Endothelial cell of umbilical vein (primary cell): ENCODE data around the gene CHIT1. TPM values are rescaled to one million over a fixed set of nuclear protein-coding genes. Genes with fewer than 3 reads are reported as not detected.

Source experiments
- BruUV-seq: library from RNA; stranded (reverse); fragments of 400-500 nt; replicated peaks from 2 replicates; lab custom pipeline; 2021; lab: Mats Ljungman, UMichigan
- CTCF ChIA-PET: fragments of 300-600, 350-600 bp; sonication (Branson Sonifier 250); formaldehyde crosslinking; loops from one replicate; lab custom pipeline; 2021; ENCODE audit warnings: antibody characterized with exemption, inconsistent platforms; lab: Charles Lee
- POLR2A ChIA-PET: fragments of 300-600, 350-600 bp; sonication (Branson Sonifier 250); formaldehyde crosslinking; loops from one replicate; lab custom pipeline; 2021; ENCODE audit warnings: antibody characterized with exemption, inconsistent platforms; lab: Charles Lee
- DNase-seq: peaks from one replicate; pipeline ENCODE4 v3.0.0-alpha.2; 2011; ENCODE audit warnings: low read depth, low spot score
- FAIRE-seq: peaks from 2 replicates; lab custom pipeline; 2011; peaks lifted over from hg19 to GRCh38; lab: Jason Lieb, UNC
- H2AFZ ChIP-seq: 2 replicates; pipeline ENCODE4 v1.6.0; 2012; ENCODE audit warnings: low read depth, low read length, control low read depth, inconsistent platforms
- H3K27ac ChIP-seq: 2 replicates; pipeline ENCODE4 v1.5.1; 2011; ENCODE audit warnings: low read depth, mild to moderate bottlenecking, control low read depth, low read length, moderate library complexity; ENCODE audit not compliant: insufficient read depth
- H3K27me3 ChIP-seq, 2 experiments: 2 replicates each; pipeline versions ENCODE4 v1.6.0 to v1.6.1; 2011; ENCODE audit warnings: low read length in 2 of 2, mixed read lengths in 1 of 2; ENCODE audit not compliant: control insufficient read depth in 2 of 2, insufficient read depth in 2 of 2
- H3K36me3 ChIP-seq, 2 experiments: 2 replicates in 1 of 2; 3 replicates in 1 of 2; pipeline ENCODE4 v1.5.1; 2011; ENCODE audit warnings: low read length in 2 of 2, mild to moderate bottlenecking in 1 of 2, moderate library complexity in 1 of 2; ENCODE audit not compliant: control insufficient read depth in 2 of 2, insufficient read depth in 2 of 2; ENCODE audit errors: extremely low read depth in 1 of 2
- H3K4me1 ChIP-seq: 3 replicates; pipeline ENCODE4 v1.5.1; 2011; ENCODE audit warnings: mild to moderate bottlenecking, low read length; ENCODE audit not compliant: control insufficient read depth, insufficient read depth; ENCODE audit errors: extremely low read depth
- H3K4me2 ChIP-seq: 2 replicates; pipeline ENCODE4 v1.6.1; 2011; ENCODE audit warnings: low read length, control low read depth, mixed read lengths; ENCODE audit not compliant: insufficient read depth
- H3K4me3 ChIP-seq, 3 experiments: fragments of 200-600 bp in 1 of 3; sonication (generic), shearing (Covaris generic) in 1 of 3; replicated peaks in 1 of 3; 2 replicates each; pipeline ENCODE4 v1.5.1; 2011 to 2016; ENCODE audit warnings: control low read depth in 3 of 3, low read length in 3 of 3, mild to moderate bottlenecking in 2 of 3, inconsistent platforms in 1 of 3, low read depth in 1 of 3, moderate library complexity in 1 of 3; ENCODE audit not compliant: insufficient read depth in 1 of 3
- H3K79me2 ChIP-seq: 2 replicates; pipeline ENCODE4 v1.6.0; 2012; ENCODE audit warnings: low read length, inconsistent platforms; ENCODE audit not compliant: control insufficient read depth, insufficient read depth
- H3K9ac ChIP-seq: replicated peaks from 2 replicates; pipeline ENCODE3; 2011; ENCODE audit warnings: low read length, control low read depth; ENCODE audit not compliant: insufficient read depth; ENCODE audit errors: extremely low read depth
- H3K9me1 ChIP-seq: replicated peaks from 3 replicates; pipeline ENCODE4 v1.6.0; 2011; ENCODE audit warnings: mild to moderate bottlenecking, low read length; ENCODE audit not compliant: control insufficient read depth, insufficient read depth; ENCODE audit errors: extremely low read depth
- H3K9me3 ChIP-seq: replicated peaks from 2 replicates; pipeline ENCODE4 v1.5.1; 2012; ENCODE audit warnings: low read length, inconsistent platforms; ENCODE audit not compliant: control insufficient read depth, insufficient read depth
- H4K20me1 ChIP-seq: replicated peaks from 2 replicates; pipeline ENCODE3; 2011; ENCODE audit warnings: mild to moderate bottlenecking, low read length; ENCODE audit not compliant: control insufficient read depth, insufficient read depth; ENCODE audit errors: extremely low read depth
- EZH2 ChIP-seq: IDR thresholded peaks from 2 replicates; pipeline ENCODE4 v1.6.1; 2012; ENCODE audit warnings: borderline replicate concordance, low read depth, mild to moderate bottlenecking, moderate library complexity, low read length, inconsistent platforms; ENCODE audit not compliant: severe bottlenecking
- FOS ChIP-seq: IDR thresholded peaks from 2 replicates; pipeline ENCODE4 v1.6.1; 2011; ENCODE audit warnings: mild to moderate bottlenecking, low read length, moderate library complexity, borderline replicate concordance; ENCODE audit not compliant: insufficient read depth
- GATA2 ChIP-seq: IDR thresholded peaks from 2 replicates; pipeline ENCODE4 v1.7.0; 2011; ENCODE audit warnings: low read depth, mild to moderate bottlenecking, moderate library complexity, mixed read lengths, low read length; ENCODE audit not compliant: insufficient read length, insufficient read depth
- JUN ChIP-seq: IDR thresholded peaks from 2 replicates; pipeline ENCODE4 v1.6.1; 2011; ENCODE audit warnings: borderline replicate concordance, low read depth; ENCODE audit not compliant: insufficient read length, insufficient read depth
- MAX ChIP-seq: IDR thresholded peaks from 2 replicates; pipeline ENCODE4 v1.6.1; 2011; ENCODE audit not compliant: insufficient read depth, insufficient read length
- MYC ChIP-seq: IDR thresholded peaks from one replicate; pipeline ENCODE4 v1.6.1; 2011; ENCODE audit warnings: mild to moderate bottlenecking, low read depth, low read length
- POLR2A ChIP-seq: IDR thresholded peaks from 2 replicates; pipeline ENCODE4 v1.6.1; 2012; ENCODE audit warnings: low read depth, mild to moderate bottlenecking, control low read depth, low read length
- POLR2AphosphoS5 ChIP-seq: IDR thresholded peaks from 2 replicates; pipeline ENCODE4 v1.6.1; 2012; ENCODE audit warnings: low read depth, mild to moderate bottlenecking, control low read depth, low read length, moderate library complexity; ENCODE audit not compliant: insufficient read depth
- dilution Hi-C: fragments of 300-500 bp; cut with MboI; formaldehyde crosslinking; loops from one replicate; pipeline ENCODE4 v1.15.0; 2019; ENCODE audit warnings: low sequenced_read_pairs; ENCODE audit not compliant: extremely low pct_ligation_motif_present
- intact Hi-C: fragments of 100-400 bp; cut with micrococcal nuclease; formaldehyde crosslinking; loops from one replicate; pipeline ENCODE4 v1.10.0; 2022
- polyA plus RNA-seq, 4 experiments: library from polyadenylated mRNA; depleted of rRNA in 3 of 4; stranded (reverse) in 3 of 4; unstranded in 1 of 4; fragments of >200 nt; gene quantifications; 2 replicates each; pipeline versions ENCODE4 v1.2.1 to v1.2.3, GENCODE V29; 2011 to 2012; ENCODE audit warnings: missing spikeins in 1 of 4
- total RNA-seq: library from RNA; stranded (reverse); gene quantifications from 2 replicates; pipeline ENCODE4 v1.2.3, GENCODE V29; 2021
- TF ChIP-seq, protein P1 (sequence below), 2 donors: IDR thresholded peaks; 1 replicate in 1 of 2; 2 replicates in 1 of 2; pipeline ENCODE4 v1.5.1; 2011; ENCODE audit warnings: low read length in 2 of 2, mild to moderate bottlenecking in 2 of 2, moderate library complexity in 2 of 2, control low read depth in 1 of 2, inconsistent platforms in 1 of 2, low read depth in 1 of 2; ENCODE audit not compliant: insufficient read depth in 1 of 2; ENCODE audit errors: extremely low read depth in 1 of 2

Gene CHIT1
- total and polyA plus RNA-seq, 2 donors (not counting 3 experiments of a cell fraction or from before 2014, with no cell fraction given), result not detected

DNA sequence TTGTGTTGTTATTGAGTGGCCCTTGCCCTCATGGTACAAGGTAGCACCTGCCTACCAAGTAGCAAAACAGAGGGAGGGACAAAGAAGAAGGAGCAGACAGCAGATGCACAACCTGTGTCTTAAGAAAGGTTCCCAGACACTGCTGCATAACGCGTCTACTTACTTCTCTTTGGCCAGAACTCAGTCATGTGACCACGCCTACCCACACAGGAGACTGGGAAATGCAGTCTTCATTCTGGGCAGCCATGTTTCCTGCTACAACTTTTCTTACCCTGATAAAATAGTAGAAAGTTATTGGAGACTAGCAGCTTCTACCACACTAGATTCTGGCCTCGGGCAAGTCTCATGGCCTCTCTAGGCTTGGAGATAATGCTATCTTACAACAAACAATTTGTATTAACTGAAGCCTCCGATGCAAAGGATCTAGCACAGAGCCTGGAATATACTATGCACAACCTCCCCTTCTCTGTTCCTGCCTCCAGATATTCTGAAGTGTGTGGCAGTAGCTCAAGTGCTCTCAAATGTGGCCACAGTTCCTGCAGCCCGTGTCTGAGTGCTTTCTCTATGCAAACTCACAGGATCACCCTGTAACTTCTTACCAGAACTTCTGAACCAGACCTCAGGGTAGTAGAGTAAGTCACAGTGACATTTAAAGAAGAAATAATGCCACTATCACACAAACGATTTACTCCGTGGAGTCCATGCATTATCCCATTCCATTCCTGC lies 41.7 kb upstream of the CHIT1 start:
- FAIRE-seq (peak; percentile 98), DNase-seq (peak; percentile 62)
- H3K79me2 ChIP-seq, result no peaks in the 10 kb centered on the region
- peak; percentile 43 for TF ChIP-seq MAX
- no peak for TF ChIP-seq MYC
- H3K9me1 ChIP-seq, result no peaks in the 10 kb centered on the region
- no peaks in the 10 kb centered on the region for H4K20me1 ChIP-seq
- H3K4me1 ChIP-seq, result peaks cover 9% of the 10 kb centered on the region
- intact Hi-C loops, result no loop called here
- no peak overlapping the region for H3K4me2 ChIP-seq
- no peaks in the 10 kb centered on the region for H3K9me3 ChIP-seq
- H3K27ac ChIP-seq, result no peak overlapping the region
- dilution Hi-C loops, result no loop called here
- H2AFZ ChIP-seq, result peak overlapping the region; percentile 58
- POLR2A ChIA-PET, result no interaction called here
- no peak overlapping the region for H3K4me3 ChIP-seq
- no TSS peak for BruUV-seq
- no peaks in the 10 kb centered on the region for H3K36me3 ChIP-seq
- H3K9ac ChIP-seq, result no peak overlapping the region
- CTCF ChIA-PET, result interaction anchor here (0.9 to 19.8 kb wide), 5 partner anchors 55 to 407 kb away, joined by 3 to 1014 read pairs (median 63); no protein-coding TSS in a partner anchor
- H3K27me3 ChIP-seq, result no peaks in the 10 kb centered on the region

GRCh38 chr1:203270448-203270847 lies 41.0 kb upstream of the CHIT1 start:
- intact Hi-C loops, result no loop called here
- ChIA-PET POLR2A (no interaction called here), CTCF (interaction anchor here (0.9 to 19.8 kb wide), 8 partner anchors 15 to 408 kb away, joined by 3 to 1014 read pairs (median 40); partner anchors contain the start of gene BTG2)
- H3K4me2 ChIP-seq, result no peak overlapping the region
- H3K27ac ChIP-seq, result no peak overlapping the region
- H3K4me3 ChIP-seq, result no peak overlapping the region
- no TSS peak for BruUV-seq
- no peaks in the 10 kb centered on the region for H4K20me1 ChIP-seq
- H2AFZ ChIP-seq, result peak overlapping the region; percentile 58
- no peaks in the 10 kb centered on the region for H3K27me3 ChIP-seq
- FAIRE-seq (no peak), DNase-seq (no peak)
- no peaks in the 10 kb centered on the region for H3K9me3 ChIP-seq
- dilution Hi-C loops, result no loop called here
- H3K9me1 ChIP-seq, result no peaks in the 10 kb centered on the region
- H3K36me3 ChIP-seq, result no peaks in the 10 kb centered on the region
- no peaks in the 10 kb centered on the region for H3K79me2 ChIP-seq
- no peak overlapping the region for H3K9ac ChIP-seq
- H3K4me1 ChIP-seq, result peaks cover 9% of the 10 kb centered on the region
- TF ChIP-seq POLR2AphosphoS5, result no peak
- TF ChIP-seq GATA2, result no peak
- TF ChIP-seq EZH2, result no peak
- TF ChIP-seq MYC, result no peak
- no peak for TF ChIP-seq POLR2A
- TF ChIP-seq FOS, result no peak
- TF ChIP-seq MAX, result no peak
- TF ChIP-seq, protein P1, sequence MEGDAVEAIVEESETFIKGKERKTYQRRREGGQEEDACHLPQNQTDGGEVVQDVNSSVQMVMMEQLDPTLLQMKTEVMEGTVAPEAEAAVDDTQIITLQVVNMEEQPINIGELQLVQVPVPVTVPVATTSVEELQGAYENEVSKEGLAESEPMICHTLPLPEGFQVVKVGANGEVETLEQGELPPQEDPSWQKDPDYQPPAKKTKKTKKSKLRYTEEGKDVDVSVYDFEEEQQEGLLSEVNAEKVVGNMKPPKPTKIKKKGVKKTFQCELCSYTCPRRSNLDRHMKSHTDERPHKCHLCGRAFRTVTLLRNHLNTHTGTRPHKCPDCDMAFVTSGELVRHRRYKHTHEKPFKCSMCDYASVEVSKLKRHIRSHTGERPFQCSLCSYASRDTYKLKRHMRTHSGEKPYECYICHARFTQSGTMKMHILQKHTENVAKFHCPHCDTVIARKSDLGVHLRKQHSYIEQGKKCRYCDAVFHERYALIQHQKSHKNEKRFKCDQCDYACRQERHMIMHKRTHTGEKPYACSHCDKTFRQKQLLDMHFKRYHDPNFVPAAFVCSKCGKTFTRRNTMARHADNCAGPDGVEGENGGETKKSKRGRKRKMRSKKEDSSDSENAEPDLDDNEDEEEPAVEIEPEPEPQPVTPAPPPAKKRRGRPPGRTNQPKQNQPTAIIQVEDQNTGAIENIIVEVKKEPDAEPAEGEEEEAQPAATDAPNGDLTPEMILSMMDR (IDR thresholded peaks at IDR 0.05; ENCODE audit: extremely low read depth in 1 of 2, insufficient read depth in 1 of 2, low read depth in 1 of 2, low read length in 2 of 2), result no peak
- no peak for TF ChIP-seq JUN
